NCI-H69 (cell line): ENCODE results near the gene RERE.
A peak's percentile ranks its signal among the peaks of the same experiment; 100 is the strongest.

Experiments used
- DNase-seq: peaks from one replicate; lab custom pipeline; 2025; lab: John Stamatoyannopoulos, UW

RERE gene

GRCh38 chr1:8817412-8818324, at the start of gene RERE:
RERE (minus strand) TSS chr1:8817640.
- DNase-seq: peak; percentile 94

- DNase-seq: no peak
Observed at GRCh38 chr1:8866792-8867415, 49.5 kb upstream of the RERE start.

GRCh38 chr1:8866173-8866791, 48.8 kb upstream of the RERE start:
- no peak for DNase-seq

- no peak for DNase-seq
Observed at GRCh38 chr1:8864713-8865344, 47.4 kb upstream of the RERE start.

- no peak for DNase-seq
Observed at GRCh38 chr1:8863794-8864233, 46.4 kb upstream of the RERE start.

GRCh38 chr1:8863138-8863537, 45.7 kb upstream of the RERE start:
- no peak for DNase-seq

- peak; percentile 18 for DNase-seq
Observed at GRCh38 chr1:8862528-8862927, 45.1 kb upstream of the RERE start.

- DNase-seq: no peak
Observed at GRCh38 chr1:8860738-8861516, 43.5 kb upstream of the RERE start.

- DNase-seq: peak; percentile 45
Observed at GRCh38 chr1:8858888-8859706, 41.7 kb upstream of the RERE start.

- DNase-seq: no peak
Observed at GRCh38 chr1:8858112-8858668, 40.8 kb upstream of the RERE start.

GRCh38 chr1:8856689-8857412, 39.4 kb upstream of the RERE start:
- DNase-seq: no peak

- peak; percentile 35 for DNase-seq
Observed at GRCh38 chr1:8854240-8854639, 36.8 kb upstream of the RERE start.

- no peak for DNase-seq
Observed at GRCh38 chr1:8851060-8851459, 33.6 kb upstream of the RERE start.

GRCh38 chr1:8848663-8849386, 31.4 kb upstream of the RERE start:
- DNase-seq: peak; percentile 93

- DNase-seq: peak; percentile 31
Observed at GRCh38 chr1:8847990-8848389, 30.6 kb upstream of the RERE start.

- DNase-seq: no peak
Observed at GRCh38 chr1:8846263-8846662, 28.8 kb upstream of the RERE start.

- peak; percentile 11 for DNase-seq
Observed at GRCh38 chr1:8845104-8846097, 28.0 kb upstream of the RERE start.
